Dedifferentiated amniotic fluid mesenchymal stem cell (primary cell): ENCODE results near the gene HCFC1R1.

ENCODE experiments used
- DNase-seq: peaks from one replicate; pipeline ENCODE4 v3.0.0-alpha.2; 2016; ENCODE audit errors: extremely low spot score

Gene HCFC1R1

GRCh38 chr16:3001316-3001715 is 22.4 kb downstream of the HCFC1R1 start:
- DNase-seq: no peak

- DNase-seq: no peak
Observed at GRCh38 chr16:3000540-3000939, 23.2 kb downstream of the HCFC1R1 start.

- DNase-seq: no peak
Observed at GRCh38 chr16:2999929-3000328, 23.8 kb downstream of the HCFC1R1 start.

- no peak for DNase-seq
Observed at GRCh38 chr16:2996298-2996697, 27.4 kb downstream of the HCFC1R1 start.

- DNase-seq: no peak
Observed at GRCh38 chr16:2992383-2993081, 31.2 kb downstream of the HCFC1R1 start.

- DNase-seq: no peak
Observed at GRCh38 chr16:2991566-2992261, 32.0 kb downstream of the HCFC1R1 start.

GRCh38 chr16:2990891-2991290 is 32.9 kb downstream of the HCFC1R1 start:
- no peak for DNase-seq

- no peak for DNase-seq
Observed at GRCh38 chr16:2988590-2989099, 35.1 kb downstream of the HCFC1R1 start.

- DNase-seq: no peak
Observed at GRCh38 chr16:2987833-2988232, 35.9 kb downstream of the HCFC1R1 start.

GRCh38 chr16:2987286-2987685 is 36.5 kb downstream of the HCFC1R1 start:
- DNase-seq: no peak

GRCh38 chr16:2986623-2987188 is 37.0 kb downstream of the HCFC1R1 start:
- no peak for DNase-seq

- no peak for DNase-seq
Observed at GRCh38 chr16:2985893-2986355, 37.8 kb downstream of the HCFC1R1 start.

GRCh38 chr16:2985462-2985861 is 38.3 kb downstream of the HCFC1R1 start:
- DNase-seq: no peak

- DNase-seq: peak; percentile 77
Observed at GRCh38 chr16:2983706-2984136, 40.0 kb downstream of the HCFC1R1 start.

- no peak for DNase-seq
Observed at GRCh38 chr16:2982402-2982801, 41.3 kb downstream of the HCFC1R1 start.

GRCh38 chr16:2981899-2982250 is 41.9 kb downstream of the HCFC1R1 start:
- no peak for DNase-seq

GRCh38 chr16:2981177-2981898 is 42.4 kb downstream of the HCFC1R1 start:
- DNase-seq: no peak

- DNase-seq: peak; percentile 76
Observed at GRCh38 chr16:2980227-2981176, 43.2 kb downstream of the HCFC1R1 start, which contains the start of gene PKMYT1. TSS of gene PKMYT1 (minus strand) at chr16:2980446. CDS start at chr16:2979657, 789 bp downstream.

- DNase-seq: no peak
Observed at GRCh38 chr16:2979669-2980226, 44.0 kb downstream of the HCFC1R1 start.

GRCh38 chr16:2977440-2977839 is 46.3 kb downstream of the HCFC1R1 start:
- DNase-seq: no peak

GRCh38 chr16:2976673-2977072 is 47.1 kb downstream of the HCFC1R1 start:
- no peak for DNase-seq
